CD14-positive monocyte (primary cell): ENCODE results near the gene NRXN3. TPM values are rescaled to one million over a fixed set of nuclear protein-coding genes. Genes with fewer than 3 reads are reported as not detected.
A peak's percentile ranks its signal among the peaks of the same experiment; 100 is the strongest.

Experiments
- DNase-seq, 3 donors: peaks; one replicate each; pipeline ENCODE4 v3.0.0-alpha.2; 2011 to 2022
- H2AFZ ChIP-seq: 2 replicates; pipeline ENCODE4 v1.6.0; 2012; ENCODE audit warnings: mild to moderate bottlenecking, low read depth, low read length, inconsistent platforms; ENCODE audit not compliant: insufficient read depth, poor library complexity, severe bottlenecking
- H3K27ac ChIP-seq, 2 donors: 1 replicate in 1 of 2; 2 replicates in 1 of 2; pipeline ENCODE4 v1.5.1; 2012 to 2013; ENCODE audit warnings: low read length in 2 of 2, control low read depth in 1 of 2, inconsistent platforms in 1 of 2, low read depth in 1 of 2, mild to moderate bottlenecking in 1 of 2
- H3K27me3 ChIP-seq, 2 donors: one replicate each; pipeline versions ENCODE4 v1.6.0 to v1.6.1; 2011 to 2013; ENCODE audit warnings: low read length in 2 of 2; ENCODE audit not compliant: control insufficient read depth in 2 of 2, insufficient read depth in 2 of 2
- H3K36me3 ChIP-seq, 2 donors: replicated peaks in 1 of 2; 1 replicate in 1 of 2; 2 replicates in 1 of 2; pipeline versions ENCODE4 v1.5.1 to v1.6.1; 2012 to 2013; ENCODE audit warnings: low read length in 2 of 2, control low read depth in 1 of 2, inconsistent platforms in 1 of 2, mild to moderate bottlenecking in 1 of 2; ENCODE audit not compliant: insufficient read depth in 2 of 2, control insufficient read depth in 1 of 2
- H3K4me1 ChIP-seq, 2 donors: 1 replicate in 1 of 2; 2 replicates in 1 of 2; pipeline versions ENCODE4 v1.5.1 to v1.6.1; 2012 to 2013; ENCODE audit warnings: low read length in 2 of 2, control low read depth in 1 of 2, inconsistent platforms in 1 of 2, mild to moderate bottlenecking in 1 of 2, moderate library complexity in 1 of 2; ENCODE audit not compliant: insufficient read depth in 2 of 2, control insufficient read depth in 1 of 2
- H3K4me2 ChIP-seq: replicated peaks from 2 replicates; pipeline ENCODE3; 2012; ENCODE audit warnings: low read length, moderate library complexity, mild to moderate bottlenecking; ENCODE audit not compliant: poor library complexity, severe bottlenecking; ENCODE audit errors: extremely low read depth
- H3K4me3 ChIP-seq, 3 experiments: fragments of 200-600 bp in 1 of 3; sonication (generic) in 1 of 3; replicated peaks in 1 of 3; 1 replicate in 2 of 3; 2 replicates in 1 of 3; pipeline ENCODE4 v1.5.1; 2011 to 2013; ENCODE audit warnings: low read length in 3 of 3, mild to moderate bottlenecking in 3 of 3, control low read depth in 2 of 3, low read depth in 2 of 3, inconsistent platforms in 1 of 3, moderate library complexity in 1 of 3
- H3K79me2 ChIP-seq: 2 replicates; pipeline ENCODE4 v1.6.0; 2012; ENCODE audit warnings: mild to moderate bottlenecking, control low read depth, inconsistent platforms, low read length, moderate library complexity; ENCODE audit not compliant: insufficient read depth
- H3K9ac ChIP-seq: 2 replicates; pipeline ENCODE4 v1.6.0; 2017; ENCODE audit warnings: low read length, mild to moderate bottlenecking; ENCODE audit not compliant: insufficient read depth, poor library complexity, severe bottlenecking
- H3K9me3 ChIP-seq, 2 donors: replicated peaks in 1 of 2; 1 replicate in 1 of 2; 2 replicates in 1 of 2; pipeline versions ENCODE4 v1.5.1 to v1.6.1; 2012 to 2013; ENCODE audit warnings: low read length in 2 of 2, control low read depth in 1 of 2; ENCODE audit not compliant: control insufficient read depth in 1 of 2, insufficient read depth in 1 of 2
- H4K20me1 ChIP-seq: 2 replicates; pipeline ENCODE4 v1.6.0; 2012; ENCODE audit warnings: mild to moderate bottlenecking, low read length, control low read depth, moderate library complexity; ENCODE audit not compliant: insufficient read depth
- H3K27ac Mint-ChIP-seq, 7 donors: one replicate each; pipeline ENCODE4 v1.8.0; 2020; ENCODE audit warnings: mild to moderate bottlenecking in 7 of 7, mixed read lengths in 7 of 7, moderate library complexity in 6 of 7, inconsistent platforms in 2 of 7
- H3K27me3 Mint-ChIP-seq, 3 donors: one replicate each; pipeline ENCODE4 v1.8.0; 2021 to 2022; ENCODE audit warnings: low read depth in 3 of 3, mild to moderate bottlenecking in 3 of 3, mixed read lengths in 3 of 3, moderate library complexity in 3 of 3, inconsistent platforms in 1 of 3
- H3K36me3 Mint-ChIP-seq, 2 donors: one replicate each; pipeline ENCODE4 v1.8.0; 2020; ENCODE audit warnings: mixed read lengths in 2 of 2, inconsistent platforms in 1 of 2, mild to moderate bottlenecking in 1 of 2
- H3K4me1 Mint-ChIP-seq: one replicate; pipeline ENCODE4 v1.8.0; 2020; ENCODE audit warnings: mild to moderate bottlenecking, mixed read lengths
- H3K4me3 Mint-ChIP-seq, 2 donors: one replicate each; pipeline ENCODE4 v1.8.0; 2020; ENCODE audit warnings: mild to moderate bottlenecking in 2 of 2, mixed read lengths in 2 of 2, moderate library complexity in 1 of 2
- H3K9me3 Mint-ChIP-seq, 7 donors: one replicate each; pipeline ENCODE4 v1.8.0; 2020 to 2022; ENCODE audit warnings: mixed read lengths in 7 of 7, mild to moderate bottlenecking in 6 of 7, moderate library complexity in 6 of 7, inconsistent platforms in 2 of 7
- WGBS: methylation state at CpG from one replicate; pipeline ENCODE4 v1.1.5; 2013; ENCODE audit warnings: missing lambda C conversion rate; ENCODE audit not compliant: insufficient coverage; 5-methylcytosine and 5-hydroxymethylcytosine counted together
- intact Hi-C, 2 donors: fragments of 100-400 bp; cut with micrococcal nuclease; formaldehyde crosslinking; loops; one replicate each; pipeline versions ENCODE4 v1.15.0 to v1.15.1; 2023
- polyA plus RNA-seq, 3 donors: library from polyadenylated mRNA; depleted of rRNA in 1 of 3; unstranded in 2 of 3; stranded (reverse) in 1 of 3; fragments of 300-500 nt in 2 of 3; fragments of >200 nt in 1 of 3; fragmentation: Illumina TruSeq in 2 of 3; gene quantifications; 1 replicate in 2 of 3; 2 replicates in 1 of 3; pipeline ENCODE4 v1.2.3, GENCODE V29; 2012 to 2021
- TF ChIP-seq, protein P1 (sequence below): fragments of 200-600 bp; IDR thresholded peaks from one replicate; pipeline ENCODE4 v1.8.0; 2022; ENCODE audit warnings: antibody characterized with exemption, mild to moderate bottlenecking

The NRXN3 gene
- polyA plus RNA-seq, 3 donors: not detected

DNA sequence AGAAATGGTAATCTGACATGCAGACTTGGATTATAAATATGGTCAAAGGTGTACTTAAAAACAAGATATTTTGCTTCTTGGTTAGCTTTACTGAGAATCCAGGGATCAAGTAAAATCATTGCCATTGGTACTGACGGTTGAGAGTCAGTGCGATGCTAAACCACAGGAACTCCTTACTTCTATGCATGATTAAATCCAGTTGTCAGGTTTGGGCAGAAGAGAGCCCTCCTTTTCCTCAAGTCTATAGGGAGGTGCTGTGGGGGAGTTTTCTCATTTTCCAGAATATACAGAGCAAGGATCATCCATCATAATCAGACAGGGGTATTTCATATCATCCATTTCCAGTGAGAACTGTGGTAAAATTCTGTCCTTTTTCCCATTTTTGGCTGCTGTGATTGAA is 839.1 kb downstream of the NRXN3 start:
- intact Hi-C loops: no loop called here
- H3K9ac ChIP-seq: no peak overlapping the region
- TF ChIP-seq, protein P1, sequence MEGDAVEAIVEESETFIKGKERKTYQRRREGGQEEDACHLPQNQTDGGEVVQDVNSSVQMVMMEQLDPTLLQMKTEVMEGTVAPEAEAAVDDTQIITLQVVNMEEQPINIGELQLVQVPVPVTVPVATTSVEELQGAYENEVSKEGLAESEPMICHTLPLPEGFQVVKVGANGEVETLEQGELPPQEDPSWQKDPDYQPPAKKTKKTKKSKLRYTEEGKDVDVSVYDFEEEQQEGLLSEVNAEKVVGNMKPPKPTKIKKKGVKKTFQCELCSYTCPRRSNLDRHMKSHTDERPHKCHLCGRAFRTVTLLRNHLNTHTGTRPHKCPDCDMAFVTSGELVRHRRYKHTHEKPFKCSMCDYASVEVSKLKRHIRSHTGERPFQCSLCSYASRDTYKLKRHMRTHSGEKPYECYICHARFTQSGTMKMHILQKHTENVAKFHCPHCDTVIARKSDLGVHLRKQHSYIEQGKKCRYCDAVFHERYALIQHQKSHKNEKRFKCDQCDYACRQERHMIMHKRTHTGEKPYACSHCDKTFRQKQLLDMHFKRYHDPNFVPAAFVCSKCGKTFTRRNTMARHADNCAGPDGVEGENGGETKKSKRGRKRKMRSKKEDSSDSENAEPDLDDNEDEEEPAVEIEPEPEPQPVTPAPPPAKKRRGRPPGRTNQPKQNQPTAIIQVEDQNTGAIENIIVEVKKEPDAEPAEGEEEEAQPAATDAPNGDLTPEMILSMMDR: no peak
- Mint-ChIP-seq H3K4me1 (no peaks in the 10 kb centered on the region), H3K27me3 (peaks cover 1 to 7% (median 4%) of the 10 kb centered on the region in 3 donors), H3K27ac (no peak overlapping the region), H3K4me3 (no peak overlapping the region), H3K36me3 (no peaks in the 10 kb centered on the region), H3K9me3 (no peaks in the 10 kb centered on the region)
- no peak overlapping the region for H3K4me3 ChIP-seq
- no peaks in the 10 kb centered on the region for H3K27me3 ChIP-seq
- H3K4me2 ChIP-seq: no peak overlapping the region
- no peaks in the 10 kb centered on the region for H3K4me1 ChIP-seq
- no peak overlapping the region for H2AFZ ChIP-seq
- no peak overlapping the region for H3K27ac ChIP-seq
- H3K79me2 ChIP-seq: no peaks in the 10 kb centered on the region
- WGBS: no CpG with 5 or more reads among the region's 2 CpGs
- no peaks in the 10 kb centered on the region for H4K20me1 ChIP-seq
- no peaks in the 10 kb centered on the region for H3K9me3 ChIP-seq
- DNase-seq: no peak
- no peaks in the 10 kb centered on the region for H3K36me3 ChIP-seq

DNA sequence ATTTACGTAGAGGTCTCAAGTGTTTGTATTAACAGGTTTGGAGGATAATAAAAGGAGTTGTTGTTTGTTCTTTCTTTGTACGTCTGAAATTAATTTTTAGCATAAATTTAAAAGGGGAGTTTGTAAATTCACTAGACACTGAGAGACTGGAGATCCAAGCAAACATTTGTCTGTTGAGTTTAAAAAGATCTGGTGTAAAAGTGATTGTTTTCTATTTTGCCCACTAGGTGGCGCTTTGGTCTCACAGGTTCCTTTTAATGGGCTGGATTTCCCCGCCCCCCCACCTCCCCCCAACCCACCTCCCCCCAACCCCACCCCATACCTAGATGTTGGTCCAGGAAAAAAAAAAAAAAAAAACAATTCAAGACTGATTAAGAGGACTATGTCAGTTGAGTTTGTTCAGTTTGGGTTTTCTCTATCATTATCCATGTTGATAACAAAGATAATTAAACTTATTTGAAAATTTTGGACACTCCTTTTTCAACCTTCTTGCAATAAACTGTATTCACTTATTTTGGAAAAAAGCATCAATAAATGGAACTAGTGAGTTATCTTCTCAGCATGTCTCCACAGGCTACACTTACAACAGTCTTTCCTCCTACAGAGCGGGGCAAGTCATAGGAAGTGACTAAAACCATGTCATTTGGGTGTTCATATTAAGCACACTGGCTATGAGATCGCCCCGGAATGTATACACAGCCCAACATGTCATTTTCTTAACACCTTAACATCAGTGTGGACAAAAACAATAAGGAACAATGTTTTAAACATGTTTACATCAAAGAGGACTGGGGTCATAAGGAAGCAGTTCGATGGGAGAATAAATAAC is 841.1 kb downstream of the NRXN3 start:
- 100% methylated on average over 1 of the region's 8 CpGs for WGBS
- no peak overlapping the region for H2AFZ ChIP-seq
- TF ChIP-seq, protein P1: peak; percentile 71
- intact Hi-C loops: no loop called here
- H3K9ac ChIP-seq: no peak overlapping the region
- Mint-ChIP-seq H3K4me1 (no peaks in the 10 kb centered on the region), H3K27me3 (peaks cover 1 to 9% (median 4%) of the 10 kb centered on the region in 3 donors), H3K36me3 (no peaks in the 10 kb centered on the region), H3K9me3 (peaks cover 0 to 2% (median 0%) of the 10 kb centered on the region in 7 donors), H3K4me3 (no peak overlapping the region), H3K27ac (no peak overlapping the region)
- H3K79me2 ChIP-seq: no peaks in the 10 kb centered on the region
- peak in 2 of 3 donors; percentile 20 to 23 for DNase-seq
- no peaks in the 10 kb centered on the region for H3K4me1 ChIP-seq
- no peak overlapping the region for H3K4me3 ChIP-seq
- no peak overlapping the region for H3K27ac ChIP-seq
- H4K20me1 ChIP-seq: no peaks in the 10 kb centered on the region
- H3K27me3 ChIP-seq: no peaks in the 10 kb centered on the region
- H3K4me2 ChIP-seq: no peak overlapping the region
- no peaks in the 10 kb centered on the region for H3K36me3 ChIP-seq
- H3K9me3 ChIP-seq: no peaks in the 10 kb centered on the region
